Liver (tissue), 9 donors: Measurements from ENCODE around the gene NR6A1. TPM values are rescaled to one million over a fixed set of nuclear protein-coding genes. Genes with fewer than 3 reads are reported as not detected.

Source experiments
- DNase-seq: peaks from one replicate; pipeline ENCODE4 v3.0.0-alpha.2; 2017; ENCODE audit warnings: low spot score
- H3K27ac ChIP-seq, 2 donors: one replicate each; pipeline ENCODE4 v1.7.0; 2013; ENCODE audit warnings: inconsistent platforms in 2 of 2, low read length in 2 of 2, control low read depth in 1 of 2, low read depth in 1 of 2, mild to moderate bottlenecking in 1 of 2
- H3K27me3 ChIP-seq, 4 donors: one replicate each; pipeline versions ENCODE4 v1.6.1 to v1.7.0; 2013; ENCODE audit warnings: low read length in 3 of 4, inconsistent platforms in 1 of 4, mild to moderate bottlenecking in 1 of 4, moderate library complexity in 1 of 4; ENCODE audit not compliant: control insufficient read depth in 4 of 4, insufficient read depth in 4 of 4
- H3K36me3 ChIP-seq, 4 donors: one replicate each; pipeline versions ENCODE4 v1.6.1 to v1.7.0; 2013; ENCODE audit warnings: low read length in 3 of 4, mild to moderate bottlenecking in 3 of 4, low read depth in 1 of 4, moderate library complexity in 1 of 4; ENCODE audit not compliant: control insufficient read depth in 4 of 4, insufficient read depth in 3 of 4
- H3K4me1 ChIP-seq, 4 donors: one replicate each; pipeline versions ENCODE4 v1.6.1 to v1.7.0; 2013; ENCODE audit warnings: low read length in 3 of 4, mild to moderate bottlenecking in 3 of 4, moderate library complexity in 1 of 4; ENCODE audit not compliant: control insufficient read depth in 4 of 4, insufficient read depth in 4 of 4
- H3K4me3 ChIP-seq, 3 donors: one replicate each; pipeline versions ENCODE4 v1.6.1 to v1.7.0; 2013; ENCODE audit warnings: low read length in 3 of 3, control low read depth in 1 of 3, low read depth in 1 of 3, mild to moderate bottlenecking in 1 of 3
- H3K9ac ChIP-seq, 2 donors: one replicate each; pipeline ENCODE4 v1.7.0; 2013; ENCODE audit warnings: low read length in 2 of 2, mild to moderate bottlenecking in 2 of 2, moderate library complexity in 2 of 2, control low read depth in 1 of 2, low read depth in 1 of 2
- H3K9me3 ChIP-seq, 4 donors: one replicate each; pipeline versions ENCODE4 v1.6.1 to v1.7.0; 2013; ENCODE audit warnings: low read length in 3 of 4; ENCODE audit not compliant: control insufficient read depth in 4 of 4
- ATF3 ChIP-seq: IDR thresholded peaks from 2 replicates; pipeline ENCODE4 v1.6.1; 2016; ENCODE audit warnings: antibody characterized with exemption
- EGR1 ChIP-seq, 2 donors: IDR thresholded peaks; 2 replicates each; pipeline ENCODE4 v1.6.1; 2016 to 2018; ENCODE audit warnings: antibody characterized with exemption in 2 of 2, low read depth in 2 of 2
- FOXA2 ChIP-seq: IDR thresholded peaks from 2 replicates; pipeline ENCODE4 v1.6.1; 2016; ENCODE audit warnings: antibody characterized with exemption
- GABPA ChIP-seq, 2 donors: IDR thresholded peaks in 1 of 2; conservative IDR thresholded peaks in 1 of 2; 2 replicates each; pipeline ENCODE4 v1.6.1; 2016; ENCODE audit warnings: antibody characterized with exemption in 2 of 2, mild to moderate bottlenecking in 1 of 2, moderate library complexity in 1 of 2
- HNF4A ChIP-seq, 2 donors: conservative IDR thresholded peaks; 2 replicates each; pipeline ENCODE4 v1.6.1; 2016; ENCODE audit warnings: antibody characterized with exemption in 2 of 2, mild to moderate bottlenecking in 2 of 2
- HNF4G ChIP-seq: IDR thresholded peaks from 2 replicates; pipeline ENCODE4 v1.6.1; 2016; ENCODE audit warnings: antibody characterized with exemption
- JUND ChIP-seq, 2 donors: IDR thresholded peaks; 2 replicates each; pipeline ENCODE4 v1.6.1; 2016; ENCODE audit warnings: antibody characterized with exemption in 2 of 2
- NR2F2 ChIP-seq: IDR thresholded peaks from 2 replicates; pipeline ENCODE4 v1.6.1; 2016; ENCODE audit warnings: antibody characterized with exemption
- RAD21 ChIP-seq, 2 donors: IDR thresholded peaks; 2 replicates each; pipeline ENCODE4 v1.6.1; 2016; ENCODE audit warnings: antibody characterized with exemption in 2 of 2, mild to moderate bottlenecking in 2 of 2
- REST ChIP-seq: IDR thresholded peaks from 2 replicates; pipeline ENCODE4 v1.6.1; 2016; ENCODE audit warnings: antibody characterized with exemption, mild to moderate bottlenecking
- RXRA ChIP-seq, 2 donors: IDR thresholded peaks; 2 replicates each; pipeline ENCODE4 v1.6.1; 2017 to 2018; ENCODE audit warnings: antibody characterized with exemption in 2 of 2, mild to moderate bottlenecking in 1 of 2
- SP1 ChIP-seq: IDR thresholded peaks from 2 replicates; pipeline ENCODE4 v1.6.1; 2018; ENCODE audit warnings: antibody characterized with exemption, mild to moderate bottlenecking
- TAF1 ChIP-seq: conservative IDR thresholded peaks from 2 replicates; pipeline ENCODE4 v1.6.1; 2016; ENCODE audit warnings: antibody characterized with exemption, mild to moderate bottlenecking
- YY1 ChIP-seq: IDR thresholded peaks from 2 replicates; pipeline ENCODE4 v1.6.1; 2016; ENCODE audit warnings: antibody characterized with exemption, mild to moderate bottlenecking
- ZBTB33 ChIP-seq: IDR thresholded peaks from 2 replicates; pipeline ENCODE4 v1.6.1; 2016; ENCODE audit warnings: antibody characterized with exemption
- WGBS: extraction: QIAGEN DNeasy Blood & Tissue Kit; methylation state at CpG from one replicate; pipeline ENCODE4 v1.1.7; 2013; 5-methylcytosine and 5-hydroxymethylcytosine counted together
- polyA plus RNA-seq, 2 donors: library from polyadenylated mRNA; stranded (reverse) in 1 of 2; unstranded in 1 of 2; fragments of 200-250 nt in 1 of 2; fragments of >200 nt in 1 of 2; fragmentation: Nextera tagmentation in 1 of 2; extraction: Ambion mirVana in 1 of 2; gene quantifications; one replicate each; pipeline versions ENCODE4 v1.2.1 to v1.2.3, GENCODE V29; 2013 to 2015
- total RNA-seq, 2 donors: library from RNA; depleted of rRNA; stranded (reverse); fragments of >200 nt; gene quantifications; one replicate each; pipeline ENCODE4 v1.2.3, GENCODE V29; 2014
- TF ChIP-seq, protein P1 (sequence below): fragments of 150-350 bp; IDR thresholded peaks from 2 replicates; pipeline ENCODE4 v1.5.1; 2017; ENCODE audit warnings: improper control_type of control experiment, low read depth, low read length; ENCODE audit not compliant: missing input control
- TF ChIP-seq, protein P2 (sequence below): IDR thresholded peaks from 2 replicates; pipeline ENCODE4 v1.6.1; 2016; ENCODE audit warnings: antibody characterized with exemption
- donor health status: healthy.
- donor health status: healthy.
- donor health status: healthy.
- donor health status: healthy.
- donor health status: healthy.

The NR6A1 gene
- total and polyA plus RNA-seq, 4 donors = 0.72 to 6.1 (median 2.1) TPM

GRCh38 chr9:124500028-124500795 lies 270.9 kb downstream of the NR6A1 start (continued):
- TF ChIP-seq ATF3 (no peak), GABPA (IDR thresholded peaks at IDR 0.05 in 1 of 2, conservative IDR thresholded peaks at IDR 0.05 in 1 of 2) (no peak), FOXA2 (no peak)

GRCh38 chr9:124499216-124499615 lies 271.9 kb downstream of the NR6A1 start:
- 95% methylated on average over 3 of the region's 3 CpGs for WGBS
- TF ChIP-seq YY1 (no peak), NR2F2 (no peak), EGR1 (IDR thresholded peaks at IDR 0.05; ENCODE audit: low read depth in 2 of 2) (no peak), GABPA (IDR thresholded peaks at IDR 0.05 in 1 of 2, conservative IDR thresholded peaks at IDR 0.05 in 1 of 2) (no peak), RXRA (IDR thresholded peaks at IDR 0.05) (no peak), FOXA2 (no peak), TAF1 (no peak), HNF4A (conservative IDR thresholded peaks at IDR 0.05) (no peak), JUND (IDR thresholded peaks at IDR 0.05) (no peak), REST (no peak), RAD21 (IDR thresholded peaks at IDR 0.05) (no peak), SP1 (no peak), HNF4G (no peak), ZBTB33 (no peak)
- TF ChIP-seq, protein P1, sequence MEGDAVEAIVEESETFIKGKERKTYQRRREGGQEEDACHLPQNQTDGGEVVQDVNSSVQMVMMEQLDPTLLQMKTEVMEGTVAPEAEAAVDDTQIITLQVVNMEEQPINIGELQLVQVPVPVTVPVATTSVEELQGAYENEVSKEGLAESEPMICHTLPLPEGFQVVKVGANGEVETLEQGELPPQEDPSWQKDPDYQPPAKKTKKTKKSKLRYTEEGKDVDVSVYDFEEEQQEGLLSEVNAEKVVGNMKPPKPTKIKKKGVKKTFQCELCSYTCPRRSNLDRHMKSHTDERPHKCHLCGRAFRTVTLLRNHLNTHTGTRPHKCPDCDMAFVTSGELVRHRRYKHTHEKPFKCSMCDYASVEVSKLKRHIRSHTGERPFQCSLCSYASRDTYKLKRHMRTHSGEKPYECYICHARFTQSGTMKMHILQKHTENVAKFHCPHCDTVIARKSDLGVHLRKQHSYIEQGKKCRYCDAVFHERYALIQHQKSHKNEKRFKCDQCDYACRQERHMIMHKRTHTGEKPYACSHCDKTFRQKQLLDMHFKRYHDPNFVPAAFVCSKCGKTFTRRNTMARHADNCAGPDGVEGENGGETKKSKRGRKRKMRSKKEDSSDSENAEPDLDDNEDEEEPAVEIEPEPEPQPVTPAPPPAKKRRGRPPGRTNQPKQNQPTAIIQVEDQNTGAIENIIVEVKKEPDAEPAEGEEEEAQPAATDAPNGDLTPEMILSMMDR = no peak
- TF ChIP-seq, protein P2, sequence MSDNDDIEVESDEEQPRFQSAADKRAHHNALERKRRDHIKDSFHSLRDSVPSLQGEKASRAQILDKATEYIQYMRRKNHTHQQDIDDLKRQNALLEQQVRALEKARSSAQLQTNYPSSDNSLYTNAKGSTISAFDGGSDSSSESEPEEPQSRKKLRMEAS = no peak
- DNase-seq = no peak
- H3K9ac ChIP-seq = no peak overlapping the region
- H3K4me3 ChIP-seq = no peak overlapping the region
- H3K36me3 ChIP-seq = no peaks in the 10 kb centered on the region
- peaks cover 4 to 18% (median 6%) of the 10 kb centered on the region in 4 donors for H3K4me1 ChIP-seq
- no peaks in the 10 kb centered on the region for H3K9me3 ChIP-seq
- no peak overlapping the region for H3K27ac ChIP-seq
- peaks cover 0 to 11% (median 3%) of the 10 kb centered on the region in 4 donors for H3K27me3 ChIP-seq
